Measurements from ENCODE around the gene DGKG. TPM values are rescaled to one million over a fixed set of nuclear protein-coding genes. Genes with fewer than 3 reads are reported as not detected.

The DGKG gene
- 1 to 10 TPM in 3 of 4 donors, under 1 TPM in 1; 0.84 to 5.8 (median 2.9) TPM for total RNA-seq

DNA sequence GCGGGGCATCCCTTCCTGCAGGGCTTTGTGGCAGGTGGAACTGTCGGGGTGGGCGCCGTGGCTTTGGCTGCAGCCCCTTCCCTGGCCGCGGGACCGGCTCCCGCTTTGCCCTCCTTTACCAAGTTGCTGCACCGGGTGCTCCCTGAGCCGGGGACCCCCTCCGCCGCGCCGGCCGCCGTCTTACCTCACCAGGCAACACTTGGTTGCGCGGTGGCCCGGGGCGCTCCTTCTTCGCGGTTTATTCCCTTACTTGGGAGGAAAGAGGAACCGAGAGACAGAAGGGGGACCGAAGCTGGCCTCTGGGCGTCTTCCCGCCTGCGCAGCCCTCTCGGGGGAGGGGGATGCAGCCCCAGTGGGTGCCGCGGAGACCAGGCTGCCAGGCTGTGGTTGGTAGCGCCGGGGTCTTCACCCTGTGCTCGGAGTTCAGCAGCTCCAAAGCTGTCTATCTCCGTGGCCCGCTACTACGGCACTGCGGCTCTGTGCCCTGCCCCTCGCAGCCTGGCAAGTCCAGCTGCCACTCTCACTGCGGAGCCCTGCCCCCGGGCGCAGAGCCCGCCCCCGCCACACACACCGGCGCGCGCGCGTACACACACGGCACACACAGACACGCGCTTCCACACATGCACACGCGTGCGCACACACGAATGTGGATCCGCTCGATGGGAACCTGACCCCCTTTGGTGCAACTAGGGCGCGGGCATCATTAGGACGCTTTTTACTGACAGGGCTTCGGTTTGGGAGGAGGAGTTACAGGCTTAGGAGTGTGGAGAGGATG, at the start of gene DGKG:
DGKG (minus strand) TSS at position 473 of the 775 bp plus-strand sequence. CDS start 41,775 bp downstream, outside the sequence.
- DNase-seq (ENCODE audit: low spot score) (no peak), ATAC-seq (ENCODE audit: low FRiP score) (no peak)
- TF ChIP-seq, protein P1, sequence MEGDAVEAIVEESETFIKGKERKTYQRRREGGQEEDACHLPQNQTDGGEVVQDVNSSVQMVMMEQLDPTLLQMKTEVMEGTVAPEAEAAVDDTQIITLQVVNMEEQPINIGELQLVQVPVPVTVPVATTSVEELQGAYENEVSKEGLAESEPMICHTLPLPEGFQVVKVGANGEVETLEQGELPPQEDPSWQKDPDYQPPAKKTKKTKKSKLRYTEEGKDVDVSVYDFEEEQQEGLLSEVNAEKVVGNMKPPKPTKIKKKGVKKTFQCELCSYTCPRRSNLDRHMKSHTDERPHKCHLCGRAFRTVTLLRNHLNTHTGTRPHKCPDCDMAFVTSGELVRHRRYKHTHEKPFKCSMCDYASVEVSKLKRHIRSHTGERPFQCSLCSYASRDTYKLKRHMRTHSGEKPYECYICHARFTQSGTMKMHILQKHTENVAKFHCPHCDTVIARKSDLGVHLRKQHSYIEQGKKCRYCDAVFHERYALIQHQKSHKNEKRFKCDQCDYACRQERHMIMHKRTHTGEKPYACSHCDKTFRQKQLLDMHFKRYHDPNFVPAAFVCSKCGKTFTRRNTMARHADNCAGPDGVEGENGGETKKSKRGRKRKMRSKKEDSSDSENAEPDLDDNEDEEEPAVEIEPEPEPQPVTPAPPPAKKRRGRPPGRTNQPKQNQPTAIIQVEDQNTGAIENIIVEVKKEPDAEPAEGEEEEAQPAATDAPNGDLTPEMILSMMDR (IDR thresholded peaks at IDR 0.05) = no peak

DNA sequence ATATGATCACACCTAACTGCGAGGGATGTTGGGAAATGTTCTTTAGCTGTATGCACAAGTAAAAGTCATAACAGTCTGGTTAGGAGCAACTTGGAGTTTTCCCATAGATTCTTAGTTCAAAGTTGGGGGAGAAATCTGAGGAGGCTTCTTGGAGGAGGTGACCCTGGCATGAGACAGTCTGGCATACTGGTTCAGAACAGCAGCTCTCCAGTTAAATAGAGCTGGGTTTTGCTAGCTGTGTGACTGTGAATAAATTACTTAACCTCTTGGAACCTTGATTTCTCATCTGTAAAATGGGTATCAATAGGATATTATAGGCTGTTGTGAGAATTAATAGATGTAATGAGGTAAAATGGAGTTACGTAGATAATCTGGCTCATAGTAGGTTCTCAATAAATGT, 49.1 kb upstream of the DGKG start:
- no peak for DNase-seq (ENCODE audit: low spot score)
- TF ChIP-seq, protein P1 (IDR thresholded peaks at IDR 0.05) = no peak
- no peak for ATAC-seq (ENCODE audit: low FRiP score)

DNA sequence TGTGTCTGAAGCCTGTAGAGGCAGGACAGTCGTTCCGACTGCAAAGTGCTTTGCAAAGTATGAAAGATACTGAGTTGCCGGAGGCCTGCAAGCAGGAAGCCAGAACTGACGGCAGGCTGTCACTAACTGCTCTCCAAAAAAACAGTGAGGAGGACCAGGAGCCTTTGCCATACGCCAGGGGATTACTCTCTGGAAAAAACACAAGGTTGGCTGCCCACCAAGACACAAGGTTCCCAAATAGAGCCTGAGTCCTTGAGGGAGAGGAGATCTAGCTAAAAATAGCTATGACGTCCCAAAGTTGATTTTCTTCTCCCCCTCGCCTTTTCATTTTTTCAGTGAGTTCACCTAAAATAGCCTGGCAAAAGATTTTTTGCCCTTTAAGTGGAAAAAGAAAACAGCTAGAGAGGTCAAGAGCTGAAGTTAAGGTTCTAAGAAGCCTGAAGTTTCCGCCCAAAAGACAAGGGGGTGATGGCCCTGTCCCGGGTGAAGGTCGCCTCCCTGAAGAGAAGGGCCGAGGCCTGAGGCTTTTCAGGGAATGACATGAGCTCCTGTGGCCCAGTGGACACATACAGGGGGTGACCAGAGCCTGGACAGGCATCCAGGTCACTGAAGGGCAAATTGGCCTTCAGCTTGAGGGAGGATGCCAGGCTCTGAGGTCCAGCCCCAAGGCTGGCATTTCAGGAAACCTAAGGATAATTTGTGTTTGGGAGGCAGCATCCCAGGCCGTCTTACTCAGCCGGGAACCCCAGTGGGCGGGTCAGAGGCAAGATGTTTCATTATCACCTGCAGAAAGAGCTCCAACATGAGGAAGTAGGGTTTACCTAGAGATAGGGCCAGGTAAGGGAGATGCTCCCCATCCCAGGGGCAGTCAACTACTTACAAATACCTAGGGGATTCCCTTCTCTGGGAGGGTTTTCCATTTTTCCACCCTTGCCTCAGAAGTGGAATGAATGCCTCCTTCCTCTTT, 44.9 kb upstream of the DGKG start:
- no peak for ATAC-seq (ENCODE audit: low FRiP score)
- TF ChIP-seq, protein P1 (IDR thresholded peaks at IDR 0.05) = no peak
- DNase-seq (ENCODE audit: low spot score) = no peak

DNA sequence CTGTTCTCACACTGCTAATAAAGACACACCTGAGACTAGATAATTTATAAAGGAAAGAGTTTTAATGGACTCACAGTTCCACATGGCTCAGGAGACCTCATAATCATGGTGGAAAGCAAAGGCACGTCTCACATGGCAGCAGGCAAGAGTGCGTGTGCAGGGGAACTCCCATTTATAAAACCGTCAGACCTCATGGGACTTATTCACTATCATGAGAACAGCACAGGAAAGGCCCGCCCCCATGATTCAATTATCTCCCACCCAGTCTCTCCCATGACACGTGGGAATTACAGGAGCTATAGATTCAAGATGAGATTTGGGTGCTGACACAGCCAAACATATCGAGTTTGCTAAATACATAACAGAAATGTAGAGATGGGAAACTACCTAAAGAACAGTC, 39.5 kb upstream of the DGKG start:
- DNase-seq (ENCODE audit: low spot score) = no peak
- TF ChIP-seq, protein P1 (IDR thresholded peaks at IDR 0.05) = no peak
- ATAC-seq (ENCODE audit: low FRiP score) = no peak

DNA sequence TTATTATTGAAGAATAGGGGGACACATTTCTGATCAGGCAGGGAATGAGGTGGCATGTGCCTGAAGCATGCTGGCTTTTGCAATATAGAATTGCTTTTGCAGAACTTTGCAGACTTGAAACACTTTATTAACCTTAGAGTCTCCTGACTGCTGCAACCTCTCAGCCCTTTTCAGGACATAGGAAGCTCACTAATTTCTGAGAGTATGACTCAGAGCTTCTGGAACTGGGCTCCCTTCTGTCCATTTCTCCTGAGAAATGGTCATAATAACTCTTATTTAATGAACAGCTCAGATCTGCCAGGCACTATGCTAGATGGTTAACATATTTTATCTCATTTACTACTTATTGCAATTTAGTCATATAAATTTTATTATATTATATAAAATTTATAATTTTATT, 38.6 kb upstream of the DGKG start:
- ATAC-seq (ENCODE audit: low FRiP score) = no peak
- no peak for DNase-seq (ENCODE audit: low spot score)
- TF ChIP-seq, protein P1 (IDR thresholded peaks at IDR 0.05) = no peak

DNA sequence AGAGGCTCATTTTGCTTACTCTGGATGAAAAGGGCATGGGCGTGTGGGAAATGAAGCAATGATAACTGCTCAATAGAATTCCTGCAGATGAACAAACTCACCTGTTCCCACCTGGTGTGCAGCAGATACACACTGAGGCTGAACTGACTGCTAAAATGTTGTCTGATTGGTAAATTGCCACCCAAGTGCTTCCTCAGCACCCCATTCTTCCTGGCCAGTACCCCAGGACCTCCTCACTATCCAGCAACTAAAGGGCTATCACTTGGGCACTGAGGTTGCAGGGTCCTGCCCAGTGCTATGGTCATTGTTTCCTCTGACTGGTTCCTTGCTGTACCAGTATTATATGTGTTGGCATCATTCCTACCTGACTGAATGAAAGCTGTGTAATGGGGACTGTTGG, 38.0 kb upstream of the DGKG start:
- TF ChIP-seq, protein P1 (IDR thresholded peaks at IDR 0.05) = no peak
- no peak for ATAC-seq (ENCODE audit: low FRiP score)

More for the DNA sequence above, 38.0 kb upstream of the DGKG start:
- no peak for DNase-seq (ENCODE audit: low spot score)

Data from omental fat pad (tissue), 4 donors.